HFF-Myc (cell line): ENCODE data around the gene STXBP5L.

Source experiments
- DNase-seq: peaks from one replicate; pipeline ENCODE4 v3.0.0-alpha.2; 2011; ENCODE audit warnings: low read depth; ENCODE audit errors: extremely low read depth
- H3K4me3 ChIP-seq: replicated peaks from 2 replicates; pipeline ENCODE4 v1.5.1; 2011; ENCODE audit warnings: low read depth, mild to moderate bottlenecking, control low read depth, low read length
- TF ChIP-seq, protein P1 (sequence below): IDR thresholded peaks from 2 replicates; pipeline ENCODE4 v1.5.1; 2012; ENCODE audit warnings: mild to moderate bottlenecking, low read depth, low read length, control low read depth; ENCODE audit errors: missing control alignments

The STXBP5L gene

DNA sequence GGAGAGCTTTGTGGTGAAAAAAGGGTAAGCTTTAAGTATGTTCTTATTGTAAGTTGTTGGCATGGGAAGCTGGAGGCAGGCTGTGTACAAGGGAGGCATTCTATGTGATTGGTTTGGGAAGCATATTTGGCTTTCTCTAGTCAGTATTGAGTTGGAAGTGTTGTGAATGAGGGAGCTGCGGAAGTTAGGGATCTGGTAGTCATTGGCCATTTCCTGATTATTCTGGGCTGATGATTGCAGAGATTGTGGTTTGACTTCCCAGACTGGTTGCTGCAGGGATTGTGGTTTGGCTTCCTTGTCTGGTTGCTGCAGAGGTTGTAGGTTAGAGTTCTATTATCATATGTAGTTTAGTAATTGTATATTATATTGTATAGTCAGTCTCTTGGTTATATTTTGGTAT, 21.0 kb downstream of the STXBP5L start:
- TF ChIP-seq, protein P1, sequence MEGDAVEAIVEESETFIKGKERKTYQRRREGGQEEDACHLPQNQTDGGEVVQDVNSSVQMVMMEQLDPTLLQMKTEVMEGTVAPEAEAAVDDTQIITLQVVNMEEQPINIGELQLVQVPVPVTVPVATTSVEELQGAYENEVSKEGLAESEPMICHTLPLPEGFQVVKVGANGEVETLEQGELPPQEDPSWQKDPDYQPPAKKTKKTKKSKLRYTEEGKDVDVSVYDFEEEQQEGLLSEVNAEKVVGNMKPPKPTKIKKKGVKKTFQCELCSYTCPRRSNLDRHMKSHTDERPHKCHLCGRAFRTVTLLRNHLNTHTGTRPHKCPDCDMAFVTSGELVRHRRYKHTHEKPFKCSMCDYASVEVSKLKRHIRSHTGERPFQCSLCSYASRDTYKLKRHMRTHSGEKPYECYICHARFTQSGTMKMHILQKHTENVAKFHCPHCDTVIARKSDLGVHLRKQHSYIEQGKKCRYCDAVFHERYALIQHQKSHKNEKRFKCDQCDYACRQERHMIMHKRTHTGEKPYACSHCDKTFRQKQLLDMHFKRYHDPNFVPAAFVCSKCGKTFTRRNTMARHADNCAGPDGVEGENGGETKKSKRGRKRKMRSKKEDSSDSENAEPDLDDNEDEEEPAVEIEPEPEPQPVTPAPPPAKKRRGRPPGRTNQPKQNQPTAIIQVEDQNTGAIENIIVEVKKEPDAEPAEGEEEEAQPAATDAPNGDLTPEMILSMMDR = no peak
- no peak for DNase-seq
- H3K4me3 ChIP-seq = no peak overlapping the region

- no peak for DNase-seq
- TF ChIP-seq, protein P1 = no peak
- H3K4me3 ChIP-seq = no peak overlapping the region
These were observed 23.6 kb downstream of the STXBP5L start for GRCh38 chr3:120931593-120931992.

DNA sequence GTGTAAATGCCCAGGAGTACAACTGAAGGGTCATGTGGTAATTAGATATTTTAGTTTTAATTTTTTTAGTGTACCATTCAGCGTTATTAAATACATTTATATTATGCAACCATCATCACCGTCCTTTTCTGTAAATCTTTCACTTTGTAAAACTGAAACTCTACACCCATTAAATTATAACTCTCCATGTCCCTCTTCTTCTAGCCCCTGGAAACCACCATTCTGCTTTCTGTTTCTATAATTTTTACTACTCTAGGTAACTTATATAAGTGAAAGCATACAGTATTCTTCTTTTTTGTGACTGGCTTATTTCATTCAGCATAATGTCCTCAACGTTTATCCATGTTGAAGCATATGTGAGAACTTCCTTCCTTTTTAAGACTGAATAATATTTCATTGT, 48.1 kb downstream of the STXBP5L start:
- no peak overlapping the region for H3K4me3 ChIP-seq
- TF ChIP-seq, protein P1 = no peak
- no peak for DNase-seq

DNA sequence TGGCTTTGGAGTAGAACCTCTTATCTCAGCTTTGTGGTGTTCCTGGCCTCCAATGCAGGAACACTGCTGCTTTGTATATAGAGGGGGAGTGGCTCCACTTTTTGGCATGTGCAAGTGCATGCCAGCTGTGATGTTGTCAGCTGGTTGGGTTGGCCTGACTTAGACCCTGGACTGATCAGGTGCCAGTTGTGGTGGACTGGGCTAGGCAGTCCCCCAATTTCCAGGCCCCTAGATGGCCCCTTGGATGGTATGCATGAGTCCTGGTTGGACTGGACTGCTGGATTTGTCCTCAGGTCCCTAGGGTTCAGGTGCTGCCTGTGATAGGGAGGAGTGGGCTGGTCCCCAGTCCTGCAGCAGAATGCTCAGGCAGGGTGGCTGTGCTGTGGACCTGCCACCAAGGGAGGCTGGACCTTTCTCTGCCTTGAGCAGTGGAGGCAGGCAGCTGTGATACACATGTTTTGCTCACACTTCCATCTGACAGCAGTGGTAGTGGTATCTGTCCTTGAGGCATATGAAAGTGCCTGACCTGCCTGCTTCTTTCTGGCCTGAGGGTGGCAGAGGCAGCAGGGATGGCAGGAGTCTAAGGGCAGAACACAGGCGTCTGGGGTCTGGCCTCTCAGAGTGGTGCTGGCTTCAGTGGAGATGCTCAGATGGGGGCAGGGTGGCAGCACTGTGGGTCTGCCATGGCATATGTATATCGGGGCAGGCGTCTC, 74.8 kb downstream of the STXBP5L start:
- no peak for DNase-seq
- TF ChIP-seq, protein P1 = no peak
- no peak overlapping the region for H3K4me3 ChIP-seq

- no peak overlapping the region for H3K4me3 ChIP-seq
- TF ChIP-seq, protein P1 = no peak
- DNase-seq = no peak
These were observed 75.3 kb downstream of the STXBP5L start for GRCh38 chr3:120983321-120983665.

GRCh38 chr3:120983841-120984240, 75.8 kb downstream of the STXBP5L start:
- TF ChIP-seq, protein P1 = no peak
- no peak overlapping the region for H3K4me3 ChIP-seq
- no peak for DNase-seq

- TF ChIP-seq, protein P1 = no peak
- no peak overlapping the region for H3K4me3 ChIP-seq
- no peak for DNase-seq
These were observed 77.2 kb downstream of the STXBP5L start for GRCh38 chr3:120985242-120985641.
